Neural progenitor cell (in vitro differentiated cells): Measurements from ENCODE around the gene LRRC8A. TPM values are rescaled to one million over a fixed set of nuclear protein-coding genes. Genes with fewer than 3 reads are reported as not detected.

Source experiments
- DNase-seq: peaks from one replicate; pipeline ENCODE4 v3.0.0-alpha.2; 2016; ENCODE audit warnings: low spot score
- H2AFZ ChIP-seq: fragments of 200-600 bp; sonication (generic); replicated peaks from 2 replicates; pipeline ENCODE4 v1.6.1; 2016; ENCODE audit warnings: antibody characterized with exemption
- H3F3A ChIP-seq: fragments of 200-600 bp; sonication (generic); 2 replicates; pipeline ENCODE4 v1.6.1; 2016; ENCODE audit warnings: antibody characterized with exemption, low read depth
- H3K27ac ChIP-seq: fragments of 200-600 bp; sonication (generic); 2 replicates; pipeline ENCODE4 v1.5.1; 2016; ENCODE audit warnings: mild to moderate bottlenecking
- H3K27me3 ChIP-seq: fragments of 200-600 bp; sonication (generic); 2 replicates; pipeline ENCODE4 v1.6.1; 2016; ENCODE audit warnings: mild to moderate bottlenecking, moderate library complexity
- H3K36me3 ChIP-seq: fragments of 200-600 bp; sonication (generic); 2 replicates; pipeline ENCODE4 v1.5.1; 2016
- H3K4me1 ChIP-seq: fragments of 200-600 bp; sonication (generic); 2 replicates; pipeline ENCODE4 v1.6.1; 2016; ENCODE audit warnings: mixed run types
- H3K4me2 ChIP-seq: fragments of 200-600 bp; sonication (generic); 2 replicates; pipeline ENCODE4 v1.6.1; 2016
- H3K4me3 ChIP-seq: fragments of 200-600 bp; sonication (generic); 2 replicates; pipeline ENCODE4 v1.5.1; 2016
- H3K79me2 ChIP-seq: fragments of 200-600 bp; sonication (generic); 2 replicates; pipeline ENCODE4 v1.6.1; 2016; ENCODE audit warnings: low read depth
- H3K9ac ChIP-seq: fragments of 200-600 bp; sonication (generic); 2 replicates; pipeline ENCODE4 v1.6.1; 2016
- H3K9me3 ChIP-seq: fragments of 200-600 bp; sonication (generic); 2 replicates; pipeline ENCODE4 v1.5.1; 2016; ENCODE audit warnings: low read depth
- H4K20me1 ChIP-seq: fragments of 200-600 bp; sonication (generic); 2 replicates; pipeline ENCODE4 v1.6.1; 2016; ENCODE audit warnings: low read depth
- H3K27ac Mint-ChIP-seq: 3 replicates; pipeline ENCODE4 v1.8.0; 2021; ENCODE audit warnings: mixed read lengths
- H3K27me3 Mint-ChIP-seq: 2 replicates; pipeline ENCODE4 v1.8.0; 2022; ENCODE audit warnings: low read depth, mild to moderate bottlenecking, inconsistent platforms, moderate library complexity, mixed read lengths; ENCODE audit not compliant: insufficient read depth
- H3K36me3 Mint-ChIP-seq: 3 replicates; pipeline ENCODE4 v1.8.0; 2021; ENCODE audit warnings: mixed read lengths
- H3K4me1 Mint-ChIP-seq: 3 replicates; pipeline ENCODE4 v1.8.0; 2021; ENCODE audit warnings: mixed read lengths
- H3K4me3 Mint-ChIP-seq: 3 replicates; pipeline ENCODE4 v1.8.0; 2021; ENCODE audit warnings: mild to moderate bottlenecking, moderate library complexity, mixed read lengths
- H3K9me3 Mint-ChIP-seq: 3 replicates; pipeline ENCODE4 v1.8.0; 2020; ENCODE audit warnings: mixed read lengths
- CTCF ChIP-seq: fragments of 200-600 bp; sonication (generic); IDR thresholded peaks from 2 replicates; pipeline ENCODE4 v1.5.1; 2017; ENCODE audit warnings: antibody characterized with exemption, mild to moderate bottlenecking
- EZH2 ChIP-seq: fragments of 200-600 bp; sonication (generic); IDR thresholded peaks from 2 replicates; pipeline ENCODE4 v1.6.1; 2017; ENCODE audit warnings: antibody characterized with exemption, mild to moderate bottlenecking, moderate library complexity
- EZH2phosphoT487 ChIP-seq: fragments of 200-600 bp; sonication (generic); IDR thresholded peaks from 2 replicates; pipeline ENCODE4 v1.6.1; 2017; ENCODE audit warnings: antibody characterized with exemption
- total RNA-seq: library from RNA; depleted of rRNA; stranded (reverse); fragments of >200 nt; gene quantifications from 2 replicates; pipeline ENCODE4 v1.2.3, GENCODE V29; 2015; ENCODE audit warnings: low replicate concordance

LRRC8A gene
- total RNA-seq, 1 donor from 2014 or later: 17.1 TPM

DNA sequence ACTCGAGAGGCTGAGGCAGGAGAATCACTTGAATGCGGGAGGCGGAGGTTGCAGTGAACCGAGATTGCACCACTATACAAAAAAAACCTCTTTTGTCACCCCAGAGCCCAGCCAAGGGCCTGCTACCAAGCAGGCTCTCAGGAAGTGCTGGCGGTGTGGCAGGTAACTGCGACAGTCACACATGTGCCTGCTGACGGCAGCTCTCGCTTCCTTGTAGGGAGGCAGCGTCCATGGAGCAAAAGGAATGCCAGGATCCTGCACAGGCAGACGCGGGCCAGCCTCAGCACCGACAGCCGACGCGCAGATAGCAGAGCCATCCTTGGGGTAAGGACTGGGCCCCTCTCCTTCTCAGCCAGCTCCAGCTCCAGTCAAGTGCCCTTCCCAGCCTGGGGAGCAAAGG is 3.9 kb downstream of the LRRC8A start:
- Mint-ChIP-seq H3K27ac (no peak overlapping the region), H3K27me3 (peaks cover 7% of the 10 kb centered on the region), H3K9me3 (no peaks in the 10 kb centered on the region), H3K4me1 (peaks cover 30% of the 10 kb centered on the region), H3K36me3 (peaks cover 7% of the 10 kb centered on the region), H3K4me3 (no peak overlapping the region)
- H4K20me1 ChIP-seq: peaks cover 80% of the 10 kb centered on the region
- no peak overlapping the region for H2AFZ ChIP-seq
- no peak overlapping the region for H3K4me3 ChIP-seq
- peaks cover 7% of the 10 kb centered on the region for H3K4me1 ChIP-seq
- no peaks in the 10 kb centered on the region for H3K9me3 ChIP-seq
- no peaks in the 10 kb centered on the region for H3K36me3 ChIP-seq
- no peaks in the 10 kb centered on the region for H3K27me3 ChIP-seq
- H3K27ac ChIP-seq: no peak overlapping the region
- peaks cover 18% of the 10 kb centered on the region for H3F3A ChIP-seq
- H3K79me2 ChIP-seq: peaks cover 74% of the 10 kb centered on the region
- no peak for TF ChIP-seq CTCF
- TF ChIP-seq EZH2: no peak
- no peak for TF ChIP-seq EZH2phosphoT487
- no peak overlapping the region for H3K4me2 ChIP-seq
- no peak overlapping the region for H3K9ac ChIP-seq
- no peak for DNase-seq

GRCh38 chr9:128886211-128886891 is 4.4 kb downstream of the LRRC8A start:
- H3K27ac Mint-ChIP-seq: no peak overlapping the region
- H3K4me1 ChIP-seq: peaks cover 7% of the 10 kb centered on the region
- no peak overlapping the region for H3K4me2 ChIP-seq
- H3K4me1 Mint-ChIP-seq: peaks cover 26% of the 10 kb centered on the region
- no peak overlapping the region for H3K4me3 ChIP-seq
- H3K27ac ChIP-seq: no peak overlapping the region
- H4K20me1 ChIP-seq: peaks cover 81% of the 10 kb centered on the region
- peaks cover 7% of the 10 kb centered on the region for H3K27me3 Mint-ChIP-seq
- H3K36me3 Mint-ChIP-seq: peaks cover 7% of the 10 kb centered on the region
- DNase-seq: no peak
- no peaks in the 10 kb centered on the region for H3K36me3 ChIP-seq
- no peaks in the 10 kb centered on the region for H3K9me3 ChIP-seq
- TF ChIP-seq EZH2 (no peak), EZH2phosphoT487 (no peak), CTCF (no peak)
- H3F3A ChIP-seq: peaks cover 17% of the 10 kb centered on the region
- peaks cover 73% of the 10 kb centered on the region for H3K79me2 ChIP-seq
- H3K4me3 Mint-ChIP-seq: no peak overlapping the region
- no peaks in the 10 kb centered on the region for H3K27me3 ChIP-seq
- no peak overlapping the region for H2AFZ ChIP-seq
- no peak overlapping the region for H3K9ac ChIP-seq
- no peaks in the 10 kb centered on the region for H3K9me3 Mint-ChIP-seq

DNA sequence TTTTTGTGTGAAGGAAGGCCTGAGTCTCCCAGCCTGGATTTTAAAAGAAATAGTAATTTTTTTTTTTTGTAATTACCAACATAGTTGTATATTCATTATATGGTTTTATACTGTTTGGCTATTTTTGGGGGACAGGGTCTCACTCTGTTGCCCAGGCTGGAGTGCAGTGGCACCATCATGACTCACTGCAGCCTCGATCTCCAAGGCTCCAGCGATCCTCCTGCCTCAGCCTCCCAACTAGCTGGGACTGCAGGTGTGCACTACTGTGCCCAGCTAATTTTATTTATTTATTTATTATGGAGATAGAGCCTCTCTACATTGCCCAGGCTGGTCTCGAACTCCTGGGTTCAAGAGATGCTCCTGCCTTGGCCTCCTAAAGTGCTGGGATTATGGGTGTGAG is 5.1 kb downstream of the LRRC8A start:
- Mint-ChIP-seq H3K27me3 (peaks cover 8% of the 10 kb centered on the region), H3K36me3 (peaks cover 7% of the 10 kb centered on the region), H3K4me1 (peaks cover 26% of the 10 kb centered on the region), H3K27ac (no peak overlapping the region), H3K9me3 (no peaks in the 10 kb centered on the region), H3K4me3 (no peak overlapping the region)
- H3F3A ChIP-seq: peaks cover 12% of the 10 kb centered on the region
- peaks cover 88% of the 10 kb centered on the region for H4K20me1 ChIP-seq
- no peaks in the 10 kb centered on the region for H3K36me3 ChIP-seq
- H2AFZ ChIP-seq: no peak overlapping the region
- no peak overlapping the region for H3K9ac ChIP-seq
- no peaks in the 10 kb centered on the region for H3K27me3 ChIP-seq
- no peaks in the 10 kb centered on the region for H3K9me3 ChIP-seq
- peaks cover 71% of the 10 kb centered on the region for H3K79me2 ChIP-seq
- H3K4me2 ChIP-seq: no peak overlapping the region
- DNase-seq: no peak
- H3K4me3 ChIP-seq: no peak overlapping the region
- no peak overlapping the region for H3K27ac ChIP-seq
- TF ChIP-seq EZH2phosphoT487: no peak
- no peak for TF ChIP-seq CTCF
- H3K4me1 ChIP-seq: peaks cover 7% of the 10 kb centered on the region
